WERI-Rb-1 (cell line): Measurements from ENCODE around the gene TIGD3.
A peak's percentile ranks its signal among the peaks of the same experiment; 100 is the strongest.

Experiments used
- DNase-seq: peaks from one replicate; pipeline ENCODE4 v3.0.0-alpha.2; 2020
- H3K27ac ChIP-seq: fragments of 250-450 bp; sonication (Bioruptor Pico); 2 replicates; pipeline ENCODE4 v1.5.1; 2020; ENCODE audit warnings: mild to moderate bottlenecking, moderate library complexity
- H3K27me3 ChIP-seq: fragments of 250-450 bp; sonication (Bioruptor Pico); 2 replicates; pipeline ENCODE4 v1.5.1; 2021; ENCODE audit warnings: mild to moderate bottlenecking, low read depth, moderate library complexity; ENCODE audit not compliant: insufficient read depth, severe bottlenecking
- H3K36me3 ChIP-seq: fragments of 250-450 bp; sonication (Bioruptor Pico); 2 replicates; pipeline ENCODE4 v1.5.1; 2020; ENCODE audit warnings: mild to moderate bottlenecking, moderate library complexity
- H3K4me3 ChIP-seq: 2 replicates; pipeline ENCODE4 v1.5.1; 2011; ENCODE audit warnings: low read depth, mild to moderate bottlenecking, control low read depth, low read length
- H3K9me3 ChIP-seq: fragments of 250-450 bp; sonication (Bioruptor Pico); 2 replicates; pipeline ENCODE4 v1.5.1; 2021; ENCODE audit warnings: mild to moderate bottlenecking, moderate library complexity; ENCODE audit not compliant: severe bottlenecking
- CTCF ChIP-seq: IDR thresholded peaks from 2 replicates; pipeline ENCODE4 v1.5.1; 2011; ENCODE audit warnings: low read depth, mild to moderate bottlenecking, control low read depth, inconsistent platforms, low read length

Gene TIGD3

GRCh38 chr11:65354265-65355012 lies at the start of gene TIGD3:
TSS of gene TIGD3 (plus strand) at chr11:65354751. CDS start at chr11:65355809, 1,058 bp downstream.
- peak within 1 kb of the TSS; percentile 51 for H3K4me3 ChIP-seq

DNA sequence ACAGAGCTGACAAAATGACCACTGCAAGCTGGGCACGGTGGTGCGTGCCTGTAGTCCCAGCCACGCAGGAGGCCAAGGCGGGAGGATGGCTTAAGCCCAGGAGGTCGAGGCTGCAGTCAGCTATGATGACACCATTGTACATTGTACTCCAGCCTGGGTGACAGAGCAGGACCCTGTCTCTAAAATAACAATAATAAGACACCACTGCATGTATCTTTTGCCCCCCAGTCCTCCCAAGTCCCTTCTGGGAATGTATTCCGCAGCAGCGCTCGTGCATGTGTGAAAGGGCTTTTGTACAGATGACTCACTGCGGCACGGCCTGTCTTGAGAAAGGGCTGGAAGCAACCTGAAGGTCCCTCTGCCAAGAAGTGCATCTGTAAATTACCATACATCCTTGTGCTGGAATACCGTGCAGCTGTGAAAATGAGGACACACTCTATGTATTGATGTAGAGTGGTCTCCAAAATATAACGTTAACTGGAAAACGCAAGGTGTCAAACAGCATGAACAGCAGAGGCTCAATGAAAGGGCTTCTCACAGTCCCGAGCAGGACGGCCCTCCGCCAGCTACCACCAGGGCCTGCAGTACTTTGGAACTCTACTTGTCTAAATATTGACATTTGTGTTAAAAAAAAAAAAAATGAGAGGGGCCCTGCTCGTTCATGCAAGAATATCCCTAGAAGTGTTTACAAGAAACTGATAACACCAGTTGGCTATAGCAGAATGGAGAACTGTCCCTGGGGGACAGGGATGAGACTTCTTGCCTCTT lies 48.9 kb upstream of the TIGD3 start:
- no peaks in the 10 kb centered on the region for H3K27me3 ChIP-seq
- no peaks in the 10 kb centered on the region for H3K9me3 ChIP-seq
- peaks cover 23% of the 10 kb centered on the region for H3K36me3 ChIP-seq
- no peak overlapping the region for H3K27ac ChIP-seq
- TF ChIP-seq CTCF, result no peak
- H3K4me3 ChIP-seq, result no peak overlapping the region
- no peak for DNase-seq

More at GRCh38 chr11:65354265-65355012, at the start of gene TIGD3:
- H3K36me3 ChIP-seq, result peaks cover 32% of the 10 kb centered on the region
- 0 out of 2 replicates have a peak, but pooled peaks have one; percentile 12 for TF ChIP-seq CTCF
- peak within 1 kb of the TSS; percentile 81 for H3K27ac ChIP-seq
- H3K27me3 ChIP-seq, result no peaks in the 10 kb centered on the region
- peak; percentile 99 for DNase-seq
- H3K9me3 ChIP-seq, result no peaks in the 10 kb centered on the region

DNA sequence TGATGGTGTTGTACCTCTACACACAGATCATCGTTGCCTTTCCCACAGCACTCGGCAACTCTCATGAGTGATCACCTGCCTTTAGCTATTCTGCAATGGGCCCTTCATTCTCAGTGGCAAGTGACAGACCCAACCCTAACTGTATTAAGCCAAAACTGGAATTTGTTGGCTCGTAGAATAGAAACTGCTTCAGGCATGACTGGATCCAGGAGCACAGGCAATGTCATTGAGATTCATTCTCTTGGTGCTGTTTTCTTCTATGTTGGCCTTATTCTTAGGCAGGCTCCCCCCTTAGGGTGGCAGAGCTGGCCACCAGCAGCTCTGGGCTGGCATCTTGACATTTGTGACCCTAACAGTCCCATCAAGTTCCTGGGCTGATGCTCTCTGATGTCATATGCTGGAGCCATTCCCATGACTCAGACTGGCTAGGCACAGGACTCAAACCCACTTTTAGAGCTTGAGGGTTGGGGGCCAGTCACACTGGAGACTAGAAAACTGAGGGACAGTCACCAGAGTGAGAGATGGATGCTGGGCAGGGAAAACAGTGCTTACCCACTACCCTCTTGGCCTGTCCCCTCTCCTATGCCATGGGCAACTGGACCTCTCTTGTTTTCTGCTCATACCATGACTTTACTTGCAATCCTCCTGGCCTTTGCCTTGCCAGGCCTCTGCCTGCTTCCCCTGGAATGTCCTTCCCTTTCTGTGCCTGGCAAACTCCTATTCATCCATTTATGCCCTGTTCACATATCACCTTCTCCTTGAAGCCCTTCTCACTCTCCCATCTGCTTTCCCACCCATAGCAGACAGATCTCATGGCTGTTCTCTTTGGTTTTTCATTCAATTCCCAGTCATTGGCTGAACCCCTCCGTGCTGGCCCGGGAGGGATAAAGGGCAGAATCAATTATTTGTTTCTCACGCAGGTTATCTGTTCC lies 47.0 kb upstream of the TIGD3 start:
- no peak overlapping the region for H3K4me3 ChIP-seq
- H3K27me3 ChIP-seq, result no peaks in the 10 kb centered on the region
- H3K9me3 ChIP-seq, result no peaks in the 10 kb centered on the region
- no peak for TF ChIP-seq CTCF
- H3K36me3 ChIP-seq, result peaks cover 17% of the 10 kb centered on the region
- no peak for DNase-seq
- H3K27ac ChIP-seq, result no peak overlapping the region

GRCh38 chr11:65308281-65308891 lies 46.2 kb upstream of the TIGD3 start:
- Histone ChIP-seq H3K27me3 (no peaks in the 10 kb centered on the region), H3K4me3 (no peak overlapping the region), H3K27ac (no peak overlapping the region), H3K9me3 (no peaks in the 10 kb centered on the region), H3K36me3 (peaks cover 15% of the 10 kb centered on the region)
- no peak for TF ChIP-seq CTCF
- DNase-seq, result no peak

GRCh38 chr11:65309006-65309405 lies 45.5 kb upstream of the TIGD3 start:
- no peaks in the 10 kb centered on the region for H3K27me3 ChIP-seq
- no peak for DNase-seq
- no peak for TF ChIP-seq CTCF
- H3K9me3 ChIP-seq, result no peaks in the 10 kb centered on the region
- H3K27ac ChIP-seq, result no peak overlapping the region
- peaks cover 10% of the 10 kb centered on the region; the same call in 1 of the 2 replicates for H3K36me3 ChIP-seq
- no peak overlapping the region for H3K4me3 ChIP-seq
